Kidney (tissue), 14 donors: Measurements from ENCODE around the gene PBX3. TPM values are rescaled to one million over a fixed set of nuclear protein-coding genes. Genes with fewer than 3 reads are reported as not detected.

Source experiments
- DNase-seq, 5 donors: peaks; one replicate each; pipeline ENCODE4 v3.0.0-alpha.2; 2013 to 2020
- FAIRE-seq: peaks from 2 replicates; lab custom pipeline; 2012; peaks lifted over from hg19 to GRCh38; lab: Jason Lieb, UNC
- H3K27ac ChIP-seq, 2 donors: one replicate each; pipeline ENCODE4 v1.7.0; 2013; ENCODE audit warnings: low read depth in 2 of 2, low read length in 2 of 2, inconsistent platforms in 1 of 2
- H3K27me3 ChIP-seq: one replicate; pipeline ENCODE4 v1.7.1; 2013; ENCODE audit warnings: low read length, inconsistent platforms; ENCODE audit not compliant: control insufficient read depth, insufficient read depth
- H3K36me3 ChIP-seq, 3 donors: one replicate each; pipeline versions ENCODE4 v1.7.0 to v1.7.1; 2013; ENCODE audit warnings: low read length in 3 of 3, control low read depth in 1 of 3, inconsistent platforms in 1 of 3; ENCODE audit not compliant: insufficient read depth in 3 of 3, control insufficient read depth in 2 of 3
- H3K4me1 ChIP-seq, 3 donors: one replicate each; pipeline versions ENCODE4 v1.7.0 to v1.7.1; 2013; ENCODE audit warnings: low read length in 3 of 3, inconsistent platforms in 1 of 3, low read depth in 1 of 3; ENCODE audit not compliant: control insufficient read depth in 2 of 3, insufficient read depth in 2 of 3
- H3K4me3 ChIP-seq, 3 donors: one replicate each; pipeline versions ENCODE4 v1.7.0 to v1.8.1; 2013; ENCODE audit warnings: low read length in 3 of 3, control low read depth in 1 of 3, inconsistent platforms in 1 of 3
- H3K9ac ChIP-seq, 3 donors: one replicate each; pipeline versions ENCODE4 v1.7.0 to v1.7.1; 2013; ENCODE audit warnings: low read length in 3 of 3, control low read depth in 1 of 3, inconsistent platforms in 1 of 3
- H3K9me3 ChIP-seq, 3 donors: one replicate each; pipeline versions ENCODE4 v1.7.0 to v1.7.1; 2013; ENCODE audit warnings: low read length in 3 of 3, control low read depth in 1 of 3, inconsistent platforms in 1 of 3; ENCODE audit not compliant: control insufficient read depth in 2 of 3, insufficient read depth in 1 of 3
- intact Hi-C: fragments of 100-400 bp; cut with DNase I; formaldehyde crosslinking; loops from one replicate; pipeline ENCODE4 v1.11.1; 2022
- polyA plus RNA-seq: library from polyadenylated mRNA; stranded (reverse); fragments of 350-450 nt; fragmentation: Illumina TruSeq; extraction: RNeasy Lipid Tissue Mini Kit (QIAGEN cat#74804); gene quantifications from one replicate; pipeline ENCODE4 v1.2.3, GENCODE V29; 2014; ENCODE audit warnings: low read depth, low replicate concordance; ENCODE audit not compliant: insufficient read depth
- total RNA-seq: library from RNA; stranded (reverse); fragmentation: NEBNext Ultra II Directional; extraction: Animal tissue kit (Norgen Biotek cat#: 25700); gene quantifications from one replicate; pipeline ENCODE4 v1.2.1, GENCODE V29; 2021
- TF ChIP-seq, protein P1 (sequence below): IDR thresholded peaks from 3 replicates; pipeline ENCODE4 v1.5.1; 2012; ENCODE audit warnings: mild to moderate bottlenecking, moderate library complexity, borderline replicate concordance; ENCODE audit not compliant: insufficient read depth; ENCODE audit errors: extremely low read depth
- donor health status: control.
- donor health status: control.
- donor health status: control.
- donor health status: control.
- donor health status: control.
- donor health status: DM: yes; HTN: yes; CAD: no.
- donor health status: Normal renal cell carcinoma (clear cell type).

The PBX3 gene
- total and polyA plus RNA-seq, 2 donors from 2014 or later: 10.2 to 23.6 TPM

DNA sequence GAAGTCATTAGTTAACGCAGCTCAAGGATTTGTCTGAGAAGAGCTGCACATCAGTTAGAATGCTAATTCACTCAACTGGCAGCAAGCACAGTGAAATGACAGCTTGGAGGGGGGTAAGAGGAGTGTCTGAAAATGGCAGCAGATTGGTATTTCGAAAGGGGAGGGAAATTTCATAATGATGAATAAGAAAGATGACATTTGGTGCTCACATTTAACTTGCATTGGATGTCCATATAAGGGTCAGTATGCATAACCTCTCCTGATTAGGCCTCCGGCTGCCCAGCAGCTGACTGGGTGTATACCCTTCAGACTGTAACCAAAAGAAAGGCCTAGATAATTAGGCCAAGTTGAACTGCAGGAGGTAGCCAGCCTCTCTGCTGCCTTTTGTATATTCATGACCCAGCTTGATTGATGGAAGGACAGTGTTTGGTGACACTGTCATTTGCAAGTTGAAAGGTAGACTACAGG lies 131.0 kb downstream of the PBX3 start:
- H3K9ac ChIP-seq: no peak overlapping the region
- no peaks in the 10 kb centered on the region for H3K4me1 ChIP-seq
- no peak for DNase-seq
- no peak for FAIRE-seq
- H3K36me3 ChIP-seq: no peaks in the 10 kb centered on the region
- H3K27me3 ChIP-seq: no peaks in the 10 kb centered on the region
- TF ChIP-seq, protein P1, sequence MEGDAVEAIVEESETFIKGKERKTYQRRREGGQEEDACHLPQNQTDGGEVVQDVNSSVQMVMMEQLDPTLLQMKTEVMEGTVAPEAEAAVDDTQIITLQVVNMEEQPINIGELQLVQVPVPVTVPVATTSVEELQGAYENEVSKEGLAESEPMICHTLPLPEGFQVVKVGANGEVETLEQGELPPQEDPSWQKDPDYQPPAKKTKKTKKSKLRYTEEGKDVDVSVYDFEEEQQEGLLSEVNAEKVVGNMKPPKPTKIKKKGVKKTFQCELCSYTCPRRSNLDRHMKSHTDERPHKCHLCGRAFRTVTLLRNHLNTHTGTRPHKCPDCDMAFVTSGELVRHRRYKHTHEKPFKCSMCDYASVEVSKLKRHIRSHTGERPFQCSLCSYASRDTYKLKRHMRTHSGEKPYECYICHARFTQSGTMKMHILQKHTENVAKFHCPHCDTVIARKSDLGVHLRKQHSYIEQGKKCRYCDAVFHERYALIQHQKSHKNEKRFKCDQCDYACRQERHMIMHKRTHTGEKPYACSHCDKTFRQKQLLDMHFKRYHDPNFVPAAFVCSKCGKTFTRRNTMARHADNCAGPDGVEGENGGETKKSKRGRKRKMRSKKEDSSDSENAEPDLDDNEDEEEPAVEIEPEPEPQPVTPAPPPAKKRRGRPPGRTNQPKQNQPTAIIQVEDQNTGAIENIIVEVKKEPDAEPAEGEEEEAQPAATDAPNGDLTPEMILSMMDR: no peak
- no peak overlapping the region for H3K4me3 ChIP-seq
- no peak overlapping the region for H3K27ac ChIP-seq
- intact Hi-C loops: no loop called here
- no peaks in the 10 kb centered on the region for H3K9me3 ChIP-seq

DNA sequence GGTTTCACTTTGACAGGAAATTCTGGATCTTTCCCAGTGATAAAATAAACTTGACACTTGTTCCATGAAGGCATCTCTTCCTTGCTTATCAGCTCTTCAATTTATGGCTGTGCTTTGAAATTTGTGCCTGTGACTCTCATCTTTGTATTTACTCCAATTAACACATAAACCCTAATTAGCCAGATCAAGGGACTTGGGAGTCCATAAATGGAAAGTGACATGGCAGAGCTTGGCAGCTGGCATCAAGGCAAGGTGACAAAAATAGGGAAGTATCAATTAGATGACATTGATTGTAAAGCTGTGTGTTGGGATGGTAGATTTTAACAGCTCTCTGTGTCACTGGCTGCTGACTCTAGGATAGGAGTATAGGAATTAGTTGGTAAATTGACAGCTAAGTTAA lies 133.9 kb downstream of the PBX3 start:
- intact Hi-C loops: no loop called here
- Histone ChIP-seq H3K36me3 (no peaks in the 10 kb centered on the region), H3K4me1 (no peaks in the 10 kb centered on the region), H3K27ac (no peak overlapping the region), H3K4me3 (no peak overlapping the region), H3K9ac (no peak overlapping the region), H3K9me3 (no peaks in the 10 kb centered on the region), H3K27me3 (no peaks in the 10 kb centered on the region)
- FAIRE-seq: no peak
- DNase-seq: no peak
- TF ChIP-seq, protein P1: no peak

DNA sequence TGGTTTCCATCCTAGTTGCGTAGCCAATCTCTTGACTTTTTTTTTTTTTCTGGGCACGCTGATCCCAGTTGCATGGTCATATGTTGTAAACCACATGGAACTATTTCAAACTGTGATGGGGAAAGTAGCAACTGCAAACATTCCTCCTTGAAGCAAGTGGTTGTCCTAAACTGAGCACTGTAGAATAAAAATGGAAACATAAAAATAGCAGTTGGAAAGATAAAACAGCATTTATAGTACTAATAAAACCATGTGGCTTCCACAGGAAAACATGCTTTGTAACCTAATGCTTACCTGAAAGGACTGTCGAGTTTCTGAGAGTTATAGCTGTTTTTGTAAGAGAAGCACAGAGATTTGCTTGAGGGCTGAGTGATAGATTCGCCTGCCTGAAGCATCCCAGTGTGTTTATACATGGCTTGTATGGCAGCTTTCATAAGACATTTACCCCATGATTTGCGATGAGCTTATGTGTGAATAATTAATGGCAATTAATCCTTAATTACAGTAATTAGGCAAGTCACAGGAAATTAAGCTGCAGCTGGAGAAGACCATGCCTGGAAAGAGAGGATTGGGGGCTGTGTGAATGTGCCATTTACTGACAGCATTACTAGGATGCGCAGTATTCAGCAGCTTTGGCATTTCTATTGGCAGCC lies 136.5 kb downstream of the PBX3 start:
- no peak overlapping the region for H3K27ac ChIP-seq
- intact Hi-C loops: no loop called here
- no peaks in the 10 kb centered on the region for H3K4me1 ChIP-seq
- no peak overlapping the region for H3K4me3 ChIP-seq
- H3K9ac ChIP-seq: no peak overlapping the region
- DNase-seq (peak in 1 of 5 donors; percentile 27), FAIRE-seq (no peak)
- H3K27me3 ChIP-seq: no peaks in the 10 kb centered on the region
- H3K36me3 ChIP-seq: no peaks in the 10 kb centered on the region
- TF ChIP-seq, protein P1: no peak
- no peaks in the 10 kb centered on the region for H3K9me3 ChIP-seq
